Gastroesophageal sphincter (tissue), 4 donors: ENCODE measurements around the gene RNPS1. TPM values are rescaled to one million over a fixed set of nuclear protein-coding genes. Genes with fewer than 3 reads are reported as not detected.

Source experiments
- ATAC-seq: fragments of 150-250 bp; one replicate; pipeline ENCODE4 v1.9.1; 2016; ENCODE audit warnings: mild to moderate bottlenecking, moderate library complexity
- H3K27ac ChIP-seq, 4 donors: fragments of 200-600 bp; sonication (generic) in 3 of 4; 1 replicate in 3 of 4; 2 replicates in 1 of 4; pipeline ENCODE4 v1.5.1; 2016 to 2019
- H3K27me3 ChIP-seq: fragments of 200-600 bp; sonication (generic); one replicate; pipeline ENCODE4 v1.5.1; 2019
- H3K36me3 ChIP-seq, 2 donors: fragments of 200-600 bp; sonication (generic); one replicate each; pipeline ENCODE4 v1.5.1; 2019; ENCODE audit warnings: control low read depth in 1 of 2
- H3K4me1 ChIP-seq, 3 donors: fragments of 200-600 bp; sonication (generic); 1 replicate in 2 of 3; 2 replicates in 1 of 3; pipeline ENCODE4 v1.5.1; 2016 to 2019; ENCODE audit warnings: control low read depth in 2 of 3
- H3K4me3 ChIP-seq, 2 donors: fragments of 200-600 bp; sonication (generic); one replicate each; pipeline ENCODE4 v1.5.1; 2019; ENCODE audit warnings: mild to moderate bottlenecking in 1 of 2, moderate library complexity in 1 of 2
- H3K9me3 ChIP-seq, 3 donors: fragments of 200-600 bp; sonication (generic); one replicate each; pipeline ENCODE4 v1.5.1; 2017 to 2019; ENCODE audit warnings: control low read depth in 2 of 3
- EP300 ChIP-seq: sonication (generic); formaldehyde crosslinking; IDR thresholded peaks from one replicate; pipeline ENCODE4 v1.6.1; 2017; ENCODE audit warnings: antibody characterized with exemption, mild to moderate bottlenecking
- POLR2A ChIP-seq, 2 donors: fragments of 450-650 bp; IDR thresholded peaks; one replicate each; pipeline ENCODE4 v1.6.1; 2017; ENCODE audit warnings: antibody characterized with exemption in 2 of 2, mild to moderate bottlenecking in 2 of 2, moderate library complexity in 1 of 2
- POLR2AphosphoS5 ChIP-seq: sonication (generic); formaldehyde crosslinking; IDR thresholded peaks from one replicate; pipeline ENCODE4 v1.6.1; 2017; ENCODE audit warnings: antibody characterized with exemption
- WGBS, 2 donors: methylation state at CpG; one replicate each; pipeline ENCODE4 v1.1.5; 2018; ENCODE audit warnings: low coverage in 1 of 2; 5-methylcytosine and 5-hydroxymethylcytosine counted together
- total RNA-seq, 4 donors: library from RNA; depleted of rRNA; stranded (reverse); fragments of >200 nt; gene quantifications; one replicate each; pipeline ENCODE4 v1.1.0, GENCODE V29; 2016
- TF ChIP-seq, protein P1 (sequence below), 4 experiments: fragments of 200-600 bp in 2 of 4; fragments of 450-650 bp in 2 of 4; sonication (generic) in 1 of 4; IDR thresholded peaks; one replicate each; pipeline ENCODE4 v1.5.1; 2017 to 2019; ENCODE audit warnings: antibody characterized with exemption in 4 of 4, mild to moderate bottlenecking in 2 of 4, moderate library complexity in 2 of 4

The RNPS1 gene
- total RNA-seq, 4 donors from 2014 or later = 117 to 171 (median 128) TPM

GRCh38 chr16:2251296-2252111 is 16.4 kb downstream of the RNPS1 start, which contains the start of gene ECI1:
TSS of gene ECI1 (minus strand) at chr16:2251587. CDS start at chr16:2251566, 21 bp downstream.
- TF ChIP-seq POLR2AphosphoS5 (peak; percentile 84), EP300 (no peak), POLR2A (IDR thresholded peaks at IDR 0.05) (peak; percentile 83 to 86)
- TF ChIP-seq, protein P1, sequence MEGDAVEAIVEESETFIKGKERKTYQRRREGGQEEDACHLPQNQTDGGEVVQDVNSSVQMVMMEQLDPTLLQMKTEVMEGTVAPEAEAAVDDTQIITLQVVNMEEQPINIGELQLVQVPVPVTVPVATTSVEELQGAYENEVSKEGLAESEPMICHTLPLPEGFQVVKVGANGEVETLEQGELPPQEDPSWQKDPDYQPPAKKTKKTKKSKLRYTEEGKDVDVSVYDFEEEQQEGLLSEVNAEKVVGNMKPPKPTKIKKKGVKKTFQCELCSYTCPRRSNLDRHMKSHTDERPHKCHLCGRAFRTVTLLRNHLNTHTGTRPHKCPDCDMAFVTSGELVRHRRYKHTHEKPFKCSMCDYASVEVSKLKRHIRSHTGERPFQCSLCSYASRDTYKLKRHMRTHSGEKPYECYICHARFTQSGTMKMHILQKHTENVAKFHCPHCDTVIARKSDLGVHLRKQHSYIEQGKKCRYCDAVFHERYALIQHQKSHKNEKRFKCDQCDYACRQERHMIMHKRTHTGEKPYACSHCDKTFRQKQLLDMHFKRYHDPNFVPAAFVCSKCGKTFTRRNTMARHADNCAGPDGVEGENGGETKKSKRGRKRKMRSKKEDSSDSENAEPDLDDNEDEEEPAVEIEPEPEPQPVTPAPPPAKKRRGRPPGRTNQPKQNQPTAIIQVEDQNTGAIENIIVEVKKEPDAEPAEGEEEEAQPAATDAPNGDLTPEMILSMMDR (IDR thresholded peaks at IDR 0.05) = peak in 3 of 4 experiments; percentile 79 to 89 (median 85)
- Histone ChIP-seq H3K4me1 (peaks cover 3 to 37% (median 6%) of the 10 kb centered on the region in 3 donors), H3K9me3 (no peaks in the 10 kb centered on the region), H3K4me3 (peak within 1 kb of the TSS; percentile 66 to 85), H3K27ac (peak within 1 kb of the TSS; percentile 71 to 97 (median 94)), H3K27me3 (no peaks in the 10 kb centered on the region), H3K36me3 (peaks cover 0 to 51% of the 10 kb centered on the region in 2 donors)
- WGBS, 2 donors = 40% methylated on average over 1 of the region's 88 CpGs; no CpG with 5 or more reads in 1 of the 2 donors
- peak; percentile 98 for ATAC-seq

DNA sequence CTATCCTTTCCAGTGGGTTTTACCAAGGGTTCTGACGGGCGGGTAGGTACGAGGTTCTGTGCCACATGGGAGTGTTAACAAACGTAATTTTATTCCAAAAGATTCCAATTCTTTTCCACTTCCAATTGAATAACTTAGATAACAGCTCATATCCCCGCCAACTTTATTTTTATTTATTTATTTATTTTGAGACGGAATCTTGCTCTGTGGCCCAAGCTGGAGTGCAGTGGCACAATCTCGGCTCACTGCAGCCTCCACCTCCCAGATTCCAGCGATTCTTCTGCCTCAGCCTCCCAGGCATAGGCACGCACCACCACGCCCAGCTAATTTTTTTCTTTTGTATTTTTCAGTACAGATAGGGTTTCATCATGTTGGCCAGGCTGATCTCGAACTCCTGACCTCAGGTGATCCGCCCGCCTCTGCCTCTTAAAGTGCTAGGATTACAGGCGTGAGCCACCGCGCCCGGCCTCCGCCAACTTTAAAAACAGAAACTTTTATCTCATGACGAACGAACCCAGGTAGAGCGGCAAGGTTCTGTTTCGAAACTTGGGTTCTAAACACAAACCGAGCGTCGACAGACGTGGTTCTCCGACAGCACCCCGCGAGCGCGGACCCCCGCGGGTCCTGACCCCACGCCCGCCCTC is 17.2 kb downstream of the RNPS1 start:
- Histone ChIP-seq H3K4me1 (peaks cover 3 to 37% (median 6%) of the 10 kb centered on the region in 3 donors), H3K9me3 (no peaks in the 10 kb centered on the region), H3K4me3 (peak overlapping the region; percentile 66 to 85), H3K27ac (peak overlapping the region; percentile 71 to 97 (median 94)), H3K36me3 (peaks cover 0 to 51% of the 10 kb centered on the region in 2 donors), H3K27me3 (no peaks in the 10 kb centered on the region)
- TF ChIP-seq POLR2AphosphoS5 (no peak), POLR2A (IDR thresholded peaks at IDR 0.05) (no peak), EP300 (no peak)
- TF ChIP-seq, protein P1 (IDR thresholded peaks at IDR 0.05) = no peak
- no peak for ATAC-seq
- WGBS, 2 donors = 5 to 7% methylated on average over 5 to 26 of the region's 35 CpGs

- Histone ChIP-seq H3K27me3 (no peaks in the 10 kb centered on the region), H3K27ac (no peak overlapping the region), H3K4me1 (peaks cover 3 to 28% (median 6%) of the 10 kb centered on the region in 3 donors), H3K4me3 (no peak overlapping the region), H3K36me3 (peaks cover 0 to 60% of the 10 kb centered on the region in 2 donors), H3K9me3 (no peaks in the 10 kb centered on the region)
- ATAC-seq = no peak
- no peak for TF ChIP-seq POLR2A (IDR thresholded peaks at IDR 0.05)
- TF ChIP-seq, protein P1 (IDR thresholded peaks at IDR 0.05) = no peak
- TF ChIP-seq EP300 = no peak
- TF ChIP-seq POLR2AphosphoS5 = no peak
- 100% methylated on average over 2 of the region's 18 CpGs; no CpG with 5 or more reads in 1 of the 2 donors for WGBS, 2 donors
Measured at GRCh38 chr16:2246301-2246885, 21.5 kb downstream of the RNPS1 start.

- TF ChIP-seq EP300 (no peak), POLR2A (IDR thresholded peaks at IDR 0.05) (no peak), POLR2AphosphoS5 (no peak)
- TF ChIP-seq, protein P1 (IDR thresholded peaks at IDR 0.05) = no peak
- ATAC-seq = no peak
- Histone ChIP-seq H3K27ac (no peak overlapping the region), H3K36me3 (peaks cover 0 to 69% of the 10 kb centered on the region in 2 donors), H3K9me3 (no peaks in the 10 kb centered on the region), H3K4me3 (no peak overlapping the region), H3K27me3 (no peaks in the 10 kb centered on the region), H3K4me1 (peaks cover under 1 to 20% (median 2%) of the 10 kb centered on the region in 3 donors)
- WGBS, 2 donors = 91% methylated on average over 5 of the region's 30 CpGs; no CpG with 5 or more reads in 1 of the 2 donors
Measured at GRCh38 chr16:2244926-2245795, 22.8 kb downstream of the RNPS1 start.
